Stimulated activated CD8-positive, alpha-beta memory T cell treated with anti-CD3 and anti-CD28 coated beads, Interleukin-12 subunit alpha, Interleukin-12 subunit beta, amount 100 ng/mL, for 4 hours (primary cell): ENCODE data around the gene FMR1NB.

ENCODE experiments used
- DNase-seq: peaks from one replicate; pipeline ENCODE4 v3.0.0-alpha.2; 2020; ENCODE audit warnings: low read depth

FMR1NB gene

DNA sequence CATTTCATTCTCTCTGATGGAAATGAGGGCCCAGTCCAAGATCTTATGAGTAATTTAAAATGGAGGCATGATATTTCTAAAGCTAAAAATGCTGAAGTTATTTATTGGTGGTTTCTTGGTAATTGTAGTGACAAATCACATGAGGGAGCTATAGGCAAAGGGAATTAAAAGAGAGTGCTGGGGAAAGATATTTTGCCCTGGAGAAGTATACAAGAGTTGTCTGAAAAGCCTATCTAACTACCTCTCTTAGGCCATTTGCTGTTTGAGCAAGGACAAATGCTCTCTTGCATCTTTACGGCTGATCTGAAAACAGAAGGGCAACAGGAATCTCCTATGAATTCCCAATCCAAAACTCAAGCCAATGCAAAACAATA, 89.4 kb downstream of the FMR1NB start:
- no peak for DNase-seq
